ENCODE results near the gene F5. TPM values are rescaled to one million over a fixed set of nuclear protein-coding genes. Genes with fewer than 3 reads are reported as not detected.

Gene F5
- total RNA-seq, 2 donors from 2014 or later, result 0.33 to 4.2 TPM

GRCh38 chr1:169493251-169493650 is 93.0 kb downstream of the F5 start:
- peaks cover 7% of the 10 kb centered on the region for H3K4me1 ChIP-seq
- no peak overlapping the region for H3K4me3 ChIP-seq
- no peaks in the 10 kb centered on the region for H3K9me3 ChIP-seq
- intact Hi-C loops (cut with DNase I), result no loop called here
- H3K27me3 ChIP-seq, result no peaks in the 10 kb centered on the region
- TF ChIP-seq POLR2A (IDR thresholded peaks at IDR 0.05), result no peak
- no peak for TF ChIP-seq CTCF (IDR thresholded peaks at IDR 0.05)
- WGBS, 2 donors, result 73 to 81% methylated on average over 1 of the region's 1 CpG
- H3K27ac ChIP-seq, result no peak overlapping the region
- DNase-seq, result no peak
- no peak for ATAC-seq
- no peaks in the 10 kb centered on the region for H3K36me3 ChIP-seq (replicated peaks in 1 of 2; ENCODE audit: insufficient read depth in 1 of 2, low read depth in 2 of 2)

- H3K27ac ChIP-seq, result no peak overlapping the region
- H3K9me3 ChIP-seq, result no peaks in the 10 kb centered on the region
- no peak for TF ChIP-seq CTCF (IDR thresholded peaks at IDR 0.05)
- no peak for TF ChIP-seq POLR2A (IDR thresholded peaks at IDR 0.05)
- ATAC-seq, result no peak
- no peak overlapping the region for H3K4me3 ChIP-seq
- H3K27me3 ChIP-seq, result no peaks in the 10 kb centered on the region
- no peaks in the 10 kb centered on the region for H3K36me3 ChIP-seq (replicated peaks in 1 of 2; ENCODE audit: insufficient read depth in 1 of 2, low read depth in 2 of 2)
- intact Hi-C loops (cut with DNase I), result no loop called here
- 83 to 87% methylated on average over 3 of the region's 3 CpGs for WGBS, 2 donors
- no peak for DNase-seq
- H3K4me1 ChIP-seq, result peaks cover 21% of the 10 kb centered on the region
Measured at GRCh38 chr1:169491845-169492281, 94.4 kb downstream of the F5 start.

- H3K27me3 ChIP-seq, result no peaks in the 10 kb centered on the region
- peaks cover 41% of the 10 kb centered on the region for H3K4me1 ChIP-seq
- WGBS, 2 donors, result 35 to 69% methylated on average over 4 of the region's 4 CpGs
- no peak overlapping the region for H3K27ac ChIP-seq
- ATAC-seq (no peak), DNase-seq (peak in 1 of 4 donors; percentile 29)
- H3K4me3 ChIP-seq, result no peak overlapping the region
- no peaks in the 10 kb centered on the region for H3K36me3 ChIP-seq (replicated peaks in 1 of 2; ENCODE audit: insufficient read depth in 1 of 2, low read depth in 2 of 2)
- intact Hi-C loops (cut with DNase I), result no loop called here
- TF ChIP-seq CTCF (IDR thresholded peaks at IDR 0.05) (no peak), POLR2A (IDR thresholded peaks at IDR 0.05) (no peak)
- no peaks in the 10 kb centered on the region for H3K9me3 ChIP-seq
Measured at GRCh38 chr1:169488157-169488556, 98.1 kb downstream of the F5 start.

GRCh38 chr1:169487561-169487960 is 98.7 kb downstream of the F5 start:
- Histone ChIP-seq H3K27me3 (no peaks in the 10 kb centered on the region), H3K27ac (peak overlapping the region; percentile 97 to 99 (median 98)), H3K4me3 (no peak overlapping the region), H3K4me1 (peaks cover 45% of the 10 kb centered on the region), H3K36me3 (replicated peaks in 1 of 2; ENCODE audit: insufficient read depth in 1 of 2, low read depth in 2 of 2) (no peaks in the 10 kb centered on the region), H3K9me3 (no peaks in the 10 kb centered on the region)
- no peak for TF ChIP-seq POLR2A (IDR thresholded peaks at IDR 0.05)
- TF ChIP-seq CTCF (IDR thresholded peaks at IDR 0.05), result no peak
- intact Hi-C loops (cut with DNase I), result no loop called here
- DNase-seq, result peak in 2 of 4 donors; percentile 11 to 18
- no peak for ATAC-seq
- 68 to 83% methylated on average over 16 of the region's 16 CpGs for WGBS, 2 donors

- intact Hi-C loops (cut with DNase I), result no loop called here
- no peak for ATAC-seq
- H3K27me3 ChIP-seq, result no peaks in the 10 kb centered on the region
- no peaks in the 10 kb centered on the region for H3K36me3 ChIP-seq (replicated peaks in 1 of 2; ENCODE audit: insufficient read depth in 1 of 2, low read depth in 2 of 2)
- peak overlapping the region; percentile 97 to 99 (median 98) for H3K27ac ChIP-seq
- TF ChIP-seq CTCF (IDR thresholded peaks at IDR 0.05) (no peak), POLR2A (IDR thresholded peaks at IDR 0.05) (no peak)
- no peaks in the 10 kb centered on the region for H3K9me3 ChIP-seq
- H3K4me1 ChIP-seq, result peaks cover 47% of the 10 kb centered on the region
- H3K4me3 ChIP-seq, result no peak overlapping the region
- WGBS, 2 donors, result 44 to 63% methylated on average over 5 of the region's 5 CpGs
- no peak for DNase-seq
Measured at GRCh38 chr1:169487133-169487532, 99.1 kb downstream of the F5 start.
